ENCODE measurements around the gene SENP6.

SENP6 gene

GRCh38 chr6:75747152-75747992, 145.7 kb downstream of the SENP6 start:
- DNase-seq (ENCODE audit: low read depth): no peak

- DNase-seq (ENCODE audit: low read depth): no peak
Observed at GRCh38 chr6:75748003-75748742, 146.5 kb downstream of the SENP6 start.

- peak; percentile 2 for DNase-seq (ENCODE audit: low read depth)
Observed at GRCh38 chr6:75748743-75749538, 147.3 kb downstream of the SENP6 start, which contains the start of gene MYO6. TSS of gene MYO6 (plus strand) at chr6:75749239. CDS start at chr6:75817548, 68,309 bp downstream.

GRCh38 chr6:75751443-75751842, 149.8 kb downstream of the SENP6 start:
- no peak for DNase-seq (ENCODE audit: low read depth)

- DNase-seq (ENCODE audit: low read depth): no peak
Observed at GRCh38 chr6:75752365-75752764, 150.7 kb downstream of the SENP6 start.

- DNase-seq (ENCODE audit: low read depth): no peak
Observed at GRCh38 chr6:75755704-75756103, 154.0 kb downstream of the SENP6 start.

GRCh38 chr6:75757295-75757694, 155.6 kb downstream of the SENP6 start:
- no peak for DNase-seq (ENCODE audit: low read depth)

GRCh38 chr6:75758061-75758460, 156.4 kb downstream of the SENP6 start:
- DNase-seq (ENCODE audit: low read depth): no peak

GRCh38 chr6:75759207-75759606, 157.5 kb downstream of the SENP6 start:
- DNase-seq (ENCODE audit: low read depth): no peak

GRCh38 chr6:75760320-75760719, 158.6 kb downstream of the SENP6 start:
- DNase-seq (ENCODE audit: low read depth): no peak

GRCh38 chr6:75761489-75761888, 159.8 kb downstream of the SENP6 start:
- DNase-seq (ENCODE audit: low read depth): no peak

GRCh38 chr6:75762063-75762462, 160.4 kb downstream of the SENP6 start:
- DNase-seq (ENCODE audit: low read depth): no peak

GRCh38 chr6:75766387-75766786, 164.7 kb downstream of the SENP6 start:
- DNase-seq (ENCODE audit: low read depth): no peak
